K562 (cell line): ENCODE results near the gene MAGEE2. TPM values are rescaled to one million over a fixed set of nuclear protein-coding genes. Genes with fewer than 3 reads are reported as not detected.

Source experiments
- ATAC-seq: fragments of 200-7000 bp; cut with Tn5 transposase; 3 replicates; pipeline ENCODE4 v1.9.1; 2020; ENCODE audit warnings: moderate library complexity
- BruUV-seq: library from RNA; stranded (reverse); fragments of 400-500 nt; replicated peaks from 2 replicates; lab custom pipeline; 2021; lab: Mats Ljungman, UMichigan
- CTCF ChIA-PET: fragments of 300-600 bp; formaldehyde crosslinking; extraction: SDS; loops from one replicate; lab custom pipeline; 2021; ENCODE audit warnings: low intra/inter-chr PET ratio; lab: Yijun Ruan, JAX
- POLR2A ChIA-PET: fragments of 300-600, 350-650 bp; sonication (Branson Sonifier 250); formaldehyde crosslinking; extraction: SDS; loops from one replicate; lab custom pipeline; 2021; ENCODE audit warnings: antibody characterized with exemption, inconsistent platforms; lab: Yijun Ruan, JAX
- DNase-seq, 4 experiments: peaks; one replicate each; pipeline versions ENCODE4 v3.0.0 to v3.0.0-alpha.2; 2011 to 2018; ENCODE audit warnings: low spot score in 3 of 4, mixed read lengths in 3 of 4; ENCODE audit errors: extremely low read depth in 1 of 4
- FAIRE-seq: peaks from 2 replicates; lab custom pipeline; 2011; peaks lifted over from hg19 to GRCh38; lab: Jason Lieb, UNC
- H2AFZ ChIP-seq: 2 replicates; pipeline ENCODE4 v1.6.0; 2011; ENCODE audit warnings: low read depth, low read length, control low read depth, inconsistent platforms
- H3K27ac ChIP-seq: fragments of 200-600 bp; 3 replicates; pipeline ENCODE4 v1.8.0; 2011; ENCODE audit warnings: low read depth, mild to moderate bottlenecking, control low read depth, inconsistent platforms, low read length, moderate library complexity, mixed read lengths; ENCODE audit errors: extremely low read depth
- H3K27me3 ChIP-seq, 2 experiments: fragments of 300-600 bp in 1 of 2; 2 replicates in 1 of 2; 3 replicates in 1 of 2; pipeline versions ENCODE4 v1.6.0 to v1.8.0; 2011; ENCODE audit warnings: inconsistent platforms in 2 of 2, low read length in 2 of 2, mild to moderate bottlenecking in 1 of 2, mixed read lengths in 1 of 2, moderate library complexity in 1 of 2; ENCODE audit not compliant: control insufficient read depth in 2 of 2, insufficient read depth in 2 of 2
- H3K36me3 ChIP-seq: fragments of 300-600 bp; 3 replicates; pipeline ENCODE4 v1.8.0; 2011; ENCODE audit warnings: mild to moderate bottlenecking, low read length, inconsistent platforms; ENCODE audit not compliant: control insufficient read depth, insufficient read depth
- H3K4me1 ChIP-seq, 2 experiments: fragments of 200-600 bp in 1 of 2; replicated peaks in 1 of 2; 2 replicates in 1 of 2; 3 replicates in 1 of 2; pipeline versions ENCODE4 v1.5.1 to v1.8.0; 2011; ENCODE audit warnings: inconsistent platforms in 2 of 2, low read length in 2 of 2, mild to moderate bottlenecking in 1 of 2, mixed read lengths in 1 of 2, moderate library complexity in 1 of 2; ENCODE audit not compliant: control insufficient read depth in 2 of 2, insufficient read depth in 2 of 2
- H3K4me2 ChIP-seq: 2 replicates; pipeline ENCODE4 v1.6.1; 2011; ENCODE audit warnings: low read length, control low read depth, inconsistent platforms, mixed read lengths; ENCODE audit not compliant: insufficient read depth
- H3K4me3 ChIP-seq: fragments of 200-600 bp; sonication (generic), shearing (Covaris generic); 2 replicates; pipeline ENCODE4 v1.5.1; 2016; ENCODE audit warnings: control low read depth, inconsistent platforms
- H3K79me2 ChIP-seq: fragments of 200-600 bp; 3 replicates; pipeline ENCODE4 v1.8.0; 2011; ENCODE audit warnings: low read length, inconsistent platforms; ENCODE audit not compliant: control insufficient read depth, insufficient read depth
- H3K9ac ChIP-seq, 2 experiments: 2 replicates each; pipeline versions ENCODE4 v1.6.0 to v1.6.1; 2011; ENCODE audit warnings: low read depth in 2 of 2, low read length in 2 of 2, control low read depth in 1 of 2, inconsistent platforms in 1 of 2, mild to moderate bottlenecking in 1 of 2, mixed read lengths in 1 of 2; ENCODE audit not compliant: insufficient read depth in 1 of 2
- H3K9me1 ChIP-seq: one replicate; pipeline ENCODE4 v1.6.0; 2011; ENCODE audit warnings: inconsistent platforms, mild to moderate bottlenecking, low read length, moderate library complexity; ENCODE audit not compliant: control insufficient read depth, insufficient read depth
- H3K9me3 ChIP-seq: replicated peaks from 2 replicates; pipeline ENCODE4 v1.5.1; 2011; ENCODE audit warnings: low read depth, low read length, inconsistent platforms; ENCODE audit not compliant: control insufficient read depth, insufficient read depth
- H4K20me1 ChIP-seq: replicated peaks from 2 replicates; pipeline ENCODE4 v1.6.1; 2011; ENCODE audit warnings: low read length, inconsistent platforms, mixed read lengths; ENCODE audit not compliant: control insufficient read depth, insufficient read depth
- MXI1 ChIP-seq: IDR thresholded peaks from 2 replicates; pipeline ENCODE4 v1.6.1; 2011; ENCODE audit warnings: low read depth, mild to moderate bottlenecking, improper control_type of control experiment, low read length
- RFX1 ChIP-seq: fragments of 450-650 bp; IDR thresholded peaks from 2 replicates; pipeline ENCODE4 v1.6.1; 2016; ENCODE audit warnings: mild to moderate bottlenecking, moderate library complexity
- ZBTB33 ChIP-seq: sonication (generic); formaldehyde crosslinking; IDR thresholded peaks from 2 replicates; pipeline ENCODE4 v1.8.1; 2023; ENCODE audit warnings: mild to moderate bottlenecking, missing genetic modification reagents
- ZSCAN32 ChIP-seq: fragments of 450-650 bp; formaldehyde crosslinking; IDR thresholded peaks from 2 replicates; pipeline ENCODE4 v1.4.0; 2020; ENCODE audit warnings: mild to moderate bottlenecking, moderate library complexity
- WGBS: fragments of 100-300 bp; shearing (Covaris generic); methylation state at CpG from one replicate; pipeline ENCODE4 v1.1.6; 2016; ENCODE audit warnings: low coverage, mixed read lengths; ENCODE audit not compliant: insufficient coverage; ENCODE audit errors: missing lambda C conversion rate; 5-methylcytosine and 5-hydroxymethylcytosine counted together
- in situ Hi-C: fragments of 300-500 bp; cut with MboI; formaldehyde crosslinking; loops from 4 replicates; pipeline ENCODE4 v1.15.0; 2018; ENCODE audit warnings: inconsistent platforms, mixed read lengths
- intact Hi-C: fragments of 100-400 bp; cut with micrococcal nuclease; formaldehyde crosslinking; loops from 2 replicates; pipeline ENCODE4 v1.14.2; 2022
- polyA plus RNA-seq, 8 experiments: library from polyadenylated mRNA; depleted of rRNA in 4 of 8; stranded (reverse) in 5 of 8; unstranded in 3 of 8; fragments of >200 nt; fragmentation: Nextera tagmentation in 2 of 8; fragmentation: Illumina TruSeq in 1 of 8; extraction: Ambion mirVana in 2 of 8; extraction: Trizol in 1 of 8; gene quantifications; 2 replicates each; pipeline versions ENCODE4 v1.2.1 to v1.2.3, GENCODE V29; 2011 to 2014; ENCODE audit warnings: inconsistent platforms in 1 of 8, missing spikeins in 1 of 8
- total RNA-seq, 7 experiments: library from RNA; depleted of rRNA in 6 of 7; stranded (reverse); fragments of >200 nt in 6 of 7; fragmentation: Illumina TruSeq in 2 of 7; extraction: Trizol in 2 of 7; gene quantifications; 2 replicates each; pipeline versions ENCODE4 v1.2.1 to v1.2.3, GENCODE V29; 2011 to 2021; ENCODE audit warnings: low replicate concordance in 1 of 7
- TF ChIP-seq, protein P1 (sequence below): sonication (generic); formaldehyde crosslinking; IDR thresholded peaks from 2 replicates; pipeline ENCODE4 v1.8.1; 2023; ENCODE audit warnings: mild to moderate bottlenecking, missing genetic modification reagents
- TF ChIP-seq, protein P2 (sequence below): sonication (generic); formaldehyde crosslinking; IDR thresholded peaks from 2 replicates; pipeline ENCODE4 v1.8.0; 2022; ENCODE audit warnings: mild to moderate bottlenecking, missing genetic modification reagents

The MAGEE2 gene
- total and polyA plus RNA-seq, 9 of the 15 experiments (the other 6 are each of a cell fraction or from before 2014, with no cell fraction given), result 0.03 to 0.07 TPM; not detected in 7

DNA sequence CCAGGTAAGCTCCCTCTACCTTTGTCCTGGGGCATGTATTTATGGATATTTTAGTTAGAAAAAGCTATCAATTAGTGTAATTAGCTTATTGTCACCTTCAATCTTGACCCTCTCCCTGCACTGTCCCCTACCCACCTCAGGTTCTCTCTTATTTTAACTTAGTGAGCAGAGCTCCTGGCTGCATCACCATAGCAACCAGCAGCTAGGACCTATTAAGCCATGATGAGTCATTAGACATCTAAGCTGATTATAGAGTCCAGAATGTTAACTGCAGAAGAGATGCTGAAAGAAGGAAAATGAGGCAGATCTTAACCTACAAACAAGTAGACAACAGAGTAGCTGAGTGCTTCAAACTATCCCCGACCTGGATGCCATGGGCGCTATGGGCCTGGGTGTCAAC, 36.6 kb downstream of the MAGEE2 start:
- Histone ChIP-seq H3K4me1 (peaks cover 0 to 4% of the 10 kb centered on the region in 2 experiments; a peak in 2 of 5 replicates), H3K79me2 (no peaks in the 10 kb centered on the region), H3K27me3 (no peaks in the 10 kb centered on the region), H3K9ac (no peak overlapping the region), H4K20me1 (no peaks in the 10 kb centered on the region), H3K9me3 (no peaks in the 10 kb centered on the region), H3K27ac (no peak overlapping the region), H3K4me2 (no peak overlapping the region), H3K9me1 (no peaks in the 10 kb centered on the region), H3K4me3 (no peak overlapping the region), H2AFZ (no peak overlapping the region), H3K36me3 (no peaks in the 10 kb centered on the region)
- FAIRE-seq (no peak), DNase-seq (no peak), ATAC-seq (no peak)
- intact Hi-C loops, result no loop called here
- POLR2A ChIA-PET, result no interaction called here
- BruUV-seq, result no TSS peak
- WGBS, result 0% methylated on average over 2 of the region's 2 CpGs
- in situ Hi-C loops, result no loop called here
- no peak for TF ChIP-seq ZSCAN32
- TF ChIP-seq RFX1, result peak; percentile 14; the same call in 1 of the 2 replicates
- CTCF ChIA-PET, result no interaction called here

- peak overlapping the region; percentile 66 for H3K4me2 ChIP-seq
- TF ChIP-seq, protein P1, sequence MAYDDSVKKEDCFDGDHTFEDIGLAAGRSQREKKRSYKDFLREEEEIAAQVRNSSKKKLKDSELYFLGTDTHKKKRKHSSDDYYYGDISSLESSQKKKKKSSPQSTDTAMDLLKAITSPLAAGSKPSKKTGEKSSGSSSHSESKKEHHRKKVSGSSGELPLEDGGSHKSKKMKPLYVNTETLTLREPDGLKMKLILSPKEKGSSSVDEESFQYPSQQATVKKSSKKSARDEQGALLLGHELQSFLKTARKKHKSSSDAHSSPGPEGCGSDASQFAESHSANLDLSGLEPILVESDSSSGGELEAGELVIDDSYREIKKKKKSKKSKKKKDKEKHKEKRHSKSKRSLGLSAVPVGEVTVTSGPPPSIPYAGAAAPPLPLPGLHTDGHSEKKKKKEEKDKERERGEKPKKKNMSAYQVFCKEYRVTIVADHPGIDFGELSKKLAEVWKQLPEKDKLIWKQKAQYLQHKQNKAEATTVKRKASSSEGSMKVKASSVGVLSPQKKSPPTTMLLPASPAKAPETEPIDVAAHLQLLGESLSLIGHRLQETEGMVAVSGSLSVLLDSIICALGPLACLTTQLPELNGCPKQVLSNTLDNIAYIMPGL (CRISPR knock-in tag), result no peak
- no peak for TF ChIP-seq MXI1
- no peak for TF ChIP-seq ZBTB33 (CRISPR knock-in tag)
- TF ChIP-seq, protein P2, sequence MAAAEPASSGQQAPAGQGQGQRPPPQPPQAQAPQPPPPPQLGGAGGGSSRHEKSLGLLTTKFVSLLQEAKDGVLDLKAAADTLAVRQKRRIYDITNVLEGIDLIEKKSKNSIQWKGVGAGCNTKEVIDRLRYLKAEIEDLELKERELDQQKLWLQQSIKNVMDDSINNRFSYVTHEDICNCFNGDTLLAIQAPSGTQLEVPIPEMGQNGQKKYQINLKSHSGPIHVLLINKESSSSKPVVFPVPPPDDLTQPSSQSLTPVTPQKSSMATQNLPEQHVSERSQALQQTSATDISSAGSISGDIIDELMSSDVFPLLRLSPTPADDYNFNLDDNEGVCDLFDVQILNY (CRISPR knock-in tag), result no peak
Observed at GRCh38 chrX:75746891-75747639, 38.0 kb downstream of the MAGEE2 start.

More at GRCh38 chrX:75746891-75747639, 38.0 kb downstream of the MAGEE2 start:
- DNase-seq (peak in 1 of 4 experiments; percentile 4), FAIRE-seq (no peak), ATAC-seq (peak; percentile 45; the same call in 1 of the 3 replicates)
- in situ Hi-C loops (no loop called here), intact Hi-C loops (no loop called here)
- 0 out of 2 replicates have a peak overlapping the region, but pooled peaks have one; percentile 9 for H2AFZ ChIP-seq
- 4% methylated on average over 5 of the region's 54 CpGs for WGBS
- ChIA-PET CTCF (no interaction called here), POLR2A (no interaction called here)
- H3K9ac ChIP-seq, result no peak overlapping the region
- H3K9me3 ChIP-seq, result no peaks in the 10 kb centered on the region
- H3K9me1 ChIP-seq, result no peaks in the 10 kb centered on the region
- no peaks in the 10 kb centered on the region for H3K79me2 ChIP-seq
- H3K4me1 ChIP-seq, result peaks cover 0 to 4% of the 10 kb centered on the region in 2 experiments; a peak in 2 of 5 replicates
- no peaks in the 10 kb centered on the region for H4K20me1 ChIP-seq
- H3K36me3 ChIP-seq, result no peaks in the 10 kb centered on the region
- 0 out of 2 replicates have a peak overlapping the region, but pooled peaks have one; percentile 15 for H3K4me3 ChIP-seq
- no peak overlapping the region for H3K27ac ChIP-seq
- no peaks in the 10 kb centered on the region for H3K27me3 ChIP-seq
- no TSS peak for BruUV-seq
